Naive thymus-derived CD4-positive, alpha-beta T cell (primary cell): ENCODE measurements around the gene KRT4. TPM values are rescaled to one million over a fixed set of nuclear protein-coding genes. Genes with fewer than 3 reads are reported as not detected.
A peak's percentile ranks its signal among the peaks of the same experiment; 100 is the strongest.

Experiments
- ATAC-seq: fragments of 150-1000 bp; cut with Tn5 transposase; 2 replicates; pipeline ENCODE4 v1.10.0; 2021; ENCODE audit warnings: mild to moderate bottlenecking, moderate library complexity
- CTCF ChIA-PET: fragments of 350-600 bp; sonication (Branson Sonifier 250); formaldehyde crosslinking; loops from one replicate; lab custom pipeline; 2021; ENCODE audit warnings: antibody characterized with exemption; lab: Charles Lee
- POLR2A ChIA-PET: fragments of 350-600 bp; sonication (Branson Sonifier 250); formaldehyde crosslinking; loops from one replicate; lab custom pipeline; 2021; ENCODE audit warnings: antibody characterized with exemption, inconsistent platforms; lab: Charles Lee
- DNase-seq, 9 donors: peaks; one replicate each; pipeline versions ENCODE4 v3.0.0 to v3.0.0-alpha.2; 2020 to 2022; ENCODE audit warnings: mixed read lengths in 1 of 9
- H3K27ac ChIP-seq: one replicate; pipeline ENCODE4 v1.7.0; 2013; ENCODE audit warnings: mild to moderate bottlenecking, low read depth, low read length, moderate library complexity
- H3K27me3 ChIP-seq, 2 donors: one replicate each; pipeline ENCODE4 v1.7.0; 2013; ENCODE audit warnings: low read length in 2 of 2, mild to moderate bottlenecking in 2 of 2, moderate library complexity in 2 of 2; ENCODE audit not compliant: control insufficient read depth in 2 of 2, insufficient read depth in 2 of 2
- H3K36me3 ChIP-seq, 3 experiments: 1 replicate in 2 of 3; 2 replicates in 1 of 3; pipeline ENCODE4 v1.7.0; 2013; ENCODE audit warnings: low read length in 3 of 3, mild to moderate bottlenecking in 3 of 3, moderate library complexity in 1 of 3; ENCODE audit not compliant: insufficient read depth in 3 of 3, control insufficient read depth in 2 of 3
- H3K4me1 ChIP-seq, 2 donors: one replicate each; pipeline ENCODE4 v1.7.0; 2013; ENCODE audit warnings: low read length in 2 of 2, mild to moderate bottlenecking in 2 of 2, moderate library complexity in 1 of 2; ENCODE audit not compliant: control insufficient read depth in 2 of 2, insufficient read depth in 2 of 2
- H3K4me3 ChIP-seq: 2 replicates; pipeline ENCODE4 v1.7.0; 2013; ENCODE audit warnings: mild to moderate bottlenecking, low read length
- H3K9me3 ChIP-seq, 3 experiments: 1 replicate in 2 of 3; 2 replicates in 1 of 3; pipeline ENCODE4 v1.7.0; 2013; ENCODE audit warnings: low read length in 3 of 3; ENCODE audit not compliant: control insufficient read depth in 2 of 3
- H3K27ac Mint-ChIP-seq, 9 donors: one replicate each; pipeline ENCODE4 v1.8.0; 2020 to 2022; ENCODE audit warnings: mixed read lengths in 9 of 9, mild to moderate bottlenecking in 8 of 9, moderate library complexity in 5 of 9, inconsistent platforms in 2 of 9
- H3K27me3 Mint-ChIP-seq, 5 donors: one replicate each; pipeline ENCODE4 v1.8.0; 2021 to 2022; ENCODE audit warnings: mixed read lengths in 5 of 5, mild to moderate bottlenecking in 1 of 5
- H3K36me3 Mint-ChIP-seq, 5 donors: one replicate each; pipeline ENCODE4 v1.8.0; 2020 to 2022; ENCODE audit warnings: mixed read lengths in 5 of 5, mild to moderate bottlenecking in 3 of 5, inconsistent platforms in 1 of 5
- H3K4me1 Mint-ChIP-seq, 7 donors: one replicate each; pipeline ENCODE4 v1.8.0; 2020 to 2022; ENCODE audit warnings: mixed read lengths in 7 of 7, mild to moderate bottlenecking in 3 of 7, inconsistent platforms in 1 of 7
- H3K4me3 Mint-ChIP-seq, 10 donors: one replicate each; pipeline ENCODE4 v1.8.0; 2020 to 2022; ENCODE audit warnings: mild to moderate bottlenecking in 10 of 10, mixed read lengths in 10 of 10, moderate library complexity in 6 of 10, inconsistent platforms in 2 of 10
- H3K9me3 Mint-ChIP-seq, 11 donors: one replicate each; pipeline ENCODE4 v1.8.0; 2020 to 2022; ENCODE audit warnings: mixed read lengths in 11 of 11, mild to moderate bottlenecking in 4 of 11, inconsistent platforms in 1 of 11, moderate library complexity in 1 of 11
- intact Hi-C, 2 donors: fragments of 100-400 bp; cut with micrococcal nuclease; formaldehyde crosslinking; loops; one replicate each; pipeline ENCODE4 v1.15.1; 2023
- polyA plus RNA-seq, 2 donors: library from polyadenylated mRNA; unstranded; fragments of 300-500 nt; fragmentation: Illumina TruSeq; gene quantifications; one replicate each; pipeline ENCODE4 v1.2.3, GENCODE V29; 2021
- total RNA-seq, 6 experiments: library from RNA in 5 of 6; stranded (reverse) in 5 of 6; gene quantifications; 1 replicate in 5 of 6; 2 replicates in 1 of 6; pipeline ENCODE4 v1.2.3 and lab custom pipeline; 2021 to 2026

KRT4 gene
- total and polyA plus RNA-seq, 7 experiments from 2014 or later = not detected

GRCh38 chr12:52799505-52800211 is 14.3 kb downstream of the KRT4 start:
- Mint-ChIP-seq H3K27me3 (peaks cover 0 to 5% (median 0%) of the 10 kb centered on the region in 5 donors), H3K9me3 (no peaks in the 10 kb centered on the region), H3K4me3 (no peak overlapping the region), H3K27ac (peak overlapping the region in 1 of 9 donors; percentile 18), H3K4me1 (peaks cover 0 to 3% (median under 1%) of the 10 kb centered on the region in 7 donors), H3K36me3 (peaks cover 0 to 4% (median 0%) of the 10 kb centered on the region in 5 donors)
- ChIA-PET CTCF (no interaction called here), POLR2A (interaction anchor here (0.6 kb wide), 1 partner anchor 41 kb away, joined by 4 read pairs; no protein-coding TSS in a partner anchor)
- H3K36me3 ChIP-seq = no peaks in the 10 kb centered on the region
- H3K27ac ChIP-seq = no peak overlapping the region
- intact Hi-C loops = no loop called here
- no peaks in the 10 kb centered on the region for H3K4me1 ChIP-seq
- DNase-seq (no peak), ATAC-seq (no peak)
- no peaks in the 10 kb centered on the region for H3K27me3 ChIP-seq
- H3K9me3 ChIP-seq = no peaks in the 10 kb centered on the region
- H3K4me3 ChIP-seq = no peak overlapping the region

GRCh38 chr12:52798671-52799504 is 15.0 kb downstream of the KRT4 start:
- Mint-ChIP-seq H3K4me1 (peaks cover 0 to 9% (median 7%) of the 10 kb centered on the region in 7 donors), H3K4me3 (no peak overlapping the region), H3K27me3 (peaks cover 0 to 6% (median 0%) of the 10 kb centered on the region in 5 donors), H3K9me3 (no peaks in the 10 kb centered on the region), H3K36me3 (peaks cover 0 to 4% (median 0%) of the 10 kb centered on the region in 5 donors), H3K27ac (peak overlapping the region in 3 of 9 donors; percentile 4 to 19 (median 18))
- DNase-seq (no peak), ATAC-seq (no peak)
- ChIA-PET CTCF (interaction anchor here (1.4 kb wide), 1 partner anchor 81 kb away, joined by 3 read pairs; no protein-coding TSS in a partner anchor), POLR2A (interaction anchor here (0.6 to 0.7 kb wide), 2 partner anchors 40 to 158 kb away, joined by 3 to 4 read pairs; no protein-coding TSS in a partner anchor)
- H3K27me3 ChIP-seq = no peaks in the 10 kb centered on the region
- no peak overlapping the region for H3K27ac ChIP-seq
- H3K4me1 ChIP-seq = no peaks in the 10 kb centered on the region
- intact Hi-C loops = no loop called here
- no peak overlapping the region for H3K4me3 ChIP-seq
- no peaks in the 10 kb centered on the region for H3K36me3 ChIP-seq
- no peaks in the 10 kb centered on the region for H3K9me3 ChIP-seq

GRCh38 chr12:52798003-52798670 is 15.8 kb downstream of the KRT4 start:
- CTCF ChIA-PET = interaction anchor here (1.4 kb wide), 1 partner anchor 82 kb away, joined by 3 read pairs; no protein-coding TSS in a partner anchor
- intact Hi-C loops = no loop called here
- H3K4me1 ChIP-seq = no peaks in the 10 kb centered on the region
- ATAC-seq (no peak), DNase-seq (no peak)
- Mint-ChIP-seq H3K27me3 (peaks cover 0 to 6% (median 0%) of the 10 kb centered on the region in 5 donors), H3K9me3 (no peaks in the 10 kb centered on the region), H3K27ac (peak overlapping the region in 1 of 9 donors; percentile 26), H3K4me3 (no peak overlapping the region), H3K4me1 (peaks cover 0 to 9% (median 7%) of the 10 kb centered on the region in 7 donors), H3K36me3 (peaks cover 0 to 3% (median 0%) of the 10 kb centered on the region in 5 donors)
- no peaks in the 10 kb centered on the region for H3K27me3 ChIP-seq
- H3K27ac ChIP-seq = no peak overlapping the region
- H3K9me3 ChIP-seq = no peaks in the 10 kb centered on the region
- H3K4me3 ChIP-seq = no peak overlapping the region
- H3K36me3 ChIP-seq = no peaks in the 10 kb centered on the region
- POLR2A ChIA-PET = no interaction called here

- DNase-seq (no peak), ATAC-seq (no peak)
- H3K27ac ChIP-seq = no peak overlapping the region
- H3K36me3 Mint-ChIP-seq = no peaks in the 10 kb centered on the region
- no peak overlapping the region for H3K27ac Mint-ChIP-seq
- intact Hi-C loops = no loop called here
- no peaks in the 10 kb centered on the region for H3K4me1 ChIP-seq
- H3K27me3 ChIP-seq = no peaks in the 10 kb centered on the region
- no peak overlapping the region for H3K4me3 ChIP-seq
- CTCF ChIA-PET = interaction anchor here (1.4 kb wide), 1 partner anchor 82 kb away, joined by 3 read pairs; no protein-coding TSS in a partner anchor
- no peaks in the 10 kb centered on the region for H3K36me3 ChIP-seq
- peaks cover 0 to 8% (median 0%) of the 10 kb centered on the region in 5 donors for H3K27me3 Mint-ChIP-seq
- POLR2A ChIA-PET = no interaction called here
- H3K4me3 Mint-ChIP-seq = no peak overlapping the region
- no peaks in the 10 kb centered on the region for H3K9me3 ChIP-seq
- H3K9me3 Mint-ChIP-seq = no peaks in the 10 kb centered on the region
- H3K4me1 Mint-ChIP-seq = peaks cover 0 to 11% (median 9%) of the 10 kb centered on the region in 7 donors
These were observed 16.4 kb downstream of the KRT4 start for GRCh38 chr12:52797529-52797894.

- H3K36me3 ChIP-seq = no peaks in the 10 kb centered on the region
- peaks cover 0 to 13% (median 9%) of the 10 kb centered on the region in 7 donors for H3K4me1 Mint-ChIP-seq
- H3K27ac Mint-ChIP-seq = no peak overlapping the region
- no peaks in the 10 kb centered on the region for H3K27me3 ChIP-seq
- H3K4me3 ChIP-seq = no peak overlapping the region
- no peaks in the 10 kb centered on the region for H3K9me3 Mint-ChIP-seq
- no peaks in the 10 kb centered on the region for H3K4me1 ChIP-seq
- ATAC-seq = no peak
- no peak overlapping the region for H3K27ac ChIP-seq
- no peaks in the 10 kb centered on the region for H3K36me3 Mint-ChIP-seq
- POLR2A ChIA-PET = interaction anchor here (0.8 kb wide), 1 partner anchor 275 kb away, joined by 3 read pairs; no protein-coding TSS in a partner anchor
- intact Hi-C loops = no loop called here
- H3K9me3 ChIP-seq = no peaks in the 10 kb centered on the region
- peaks cover 0 to 10% (median 0%) of the 10 kb centered on the region in 5 donors for H3K27me3 Mint-ChIP-seq
- H3K4me3 Mint-ChIP-seq = no peak overlapping the region
- CTCF ChIA-PET = interaction anchor here (1.4 kb wide), 1 partner anchor 83 kb away, joined by 3 read pairs; no protein-coding TSS in a partner anchor
- DNase-seq = no peak
These were observed 16.9 kb downstream of the KRT4 start for GRCh38 chr12:52796839-52797528.

GRCh38 chr12:52796429-52796794 is 17.5 kb downstream of the KRT4 start:
- Histone ChIP-seq H3K4me3 (no peak overlapping the region), H3K9me3 (no peaks in the 10 kb centered on the region), H3K36me3 (no peaks in the 10 kb centered on the region), H3K27ac (no peak overlapping the region), H3K27me3 (no peaks in the 10 kb centered on the region), H3K4me1 (no peaks in the 10 kb centered on the region)
- no peaks in the 10 kb centered on the region for H3K9me3 Mint-ChIP-seq
- POLR2A ChIA-PET = interaction anchor here (0.8 kb wide), 1 partner anchor 274 kb away, joined by 3 read pairs; no protein-coding TSS in a partner anchor
- peaks cover 0 to 16% (median 0%) of the 10 kb centered on the region in 5 donors for H3K27me3 Mint-ChIP-seq
- no peak overlapping the region for H3K4me3 Mint-ChIP-seq
- DNase-seq (no peak), ATAC-seq (no peak)
- CTCF ChIA-PET = no interaction called here
- intact Hi-C loops = no loop called here
- peaks cover 0 to 18% (median 11%) of the 10 kb centered on the region in 7 donors for H3K4me1 Mint-ChIP-seq
- no peak overlapping the region for H3K27ac Mint-ChIP-seq
- H3K36me3 Mint-ChIP-seq = no peaks in the 10 kb centered on the region
